ENCODE results near the gene MASTL. TPM values are rescaled to one million over a fixed set of nuclear protein-coding genes. Genes with fewer than 3 reads are reported as not detected.

The MASTL gene
- total RNA-seq: 10 to 100 TPM; 26.2 to 28.1 TPM

DNA sequence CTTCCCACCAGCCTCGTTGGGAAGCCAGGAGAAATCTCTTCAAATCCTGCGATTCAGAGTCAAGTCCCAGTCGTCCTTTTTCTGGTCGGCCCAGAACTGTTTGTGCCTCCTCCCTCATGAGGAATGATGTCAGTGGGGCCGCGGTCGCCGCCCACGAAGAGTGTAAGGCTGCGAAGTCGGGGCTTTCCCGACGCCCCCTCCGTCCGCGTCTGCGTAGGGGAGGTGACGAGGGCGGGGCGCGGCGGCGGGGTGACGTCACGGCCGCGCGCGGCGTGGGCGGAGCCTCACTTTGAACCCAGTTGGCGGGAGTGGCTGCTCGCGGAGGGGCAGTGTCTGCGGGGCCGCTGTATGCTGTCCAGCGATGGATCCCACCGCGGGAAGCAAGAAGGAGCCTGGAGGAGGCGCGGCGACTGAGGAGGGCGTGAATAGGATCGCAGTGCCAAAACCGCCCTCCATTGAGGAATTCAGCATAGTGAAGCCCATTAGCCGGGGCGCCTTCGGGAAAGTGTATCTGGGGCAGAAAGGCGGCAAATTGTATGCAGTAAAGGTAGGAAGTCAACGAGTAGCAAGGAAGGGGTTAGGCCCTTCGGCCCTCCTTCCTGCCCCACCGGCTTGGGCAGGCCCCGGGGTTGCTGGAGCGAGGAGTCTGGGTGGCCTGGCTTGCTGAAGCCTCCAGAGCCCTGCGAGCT, at the start of gene MASTL:
Gene MASTL, plus strand, starts transcription at position 287 of the 689 bp plus-strand sequence. Its CDS starts 75 bp downstream, at position 362.
- CTCF ChIA-PET: interaction anchor here (0.6 to 2.0 kb wide), 8 partner anchors 8 to 374 kb away, joined by 3 to 4 read pairs (median 3); no protein-coding TSS in a partner anchor
- POLR2A ChIA-PET: interaction anchor here (0.7 to 3.1 kb wide), 6 partner anchors 55 to 294 kb away, joined by 3 to 21 read pairs (median 6); partner anchors contain the start of genes ABI1 and ANKRD26

DNA sequence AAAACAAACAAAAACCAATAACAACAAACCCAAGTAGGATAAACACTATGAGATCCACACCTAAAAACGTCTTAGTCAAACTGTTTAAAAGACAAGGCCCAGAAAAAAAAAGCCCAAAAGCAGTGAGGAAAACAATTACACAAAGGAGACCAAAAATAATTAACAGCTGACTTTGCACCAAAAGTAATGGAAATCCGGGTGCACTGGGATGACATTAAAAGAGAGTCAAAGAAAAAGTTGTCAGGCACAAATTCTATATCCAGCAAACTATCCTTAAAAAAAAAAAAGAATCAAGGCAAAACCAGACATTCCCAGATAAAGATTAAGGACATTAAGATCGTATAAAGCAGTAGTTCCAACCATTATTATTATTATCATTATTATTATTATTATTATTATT, 47.0 kb upstream of the MASTL start:
- ChIA-PET POLR2A (no interaction called here), CTCF (interaction anchor here (1.0 to 1.5 kb wide), 3 partner anchors 46 to 382 kb away, joined by 3 to 4 read pairs (median 3); partner anchors contain the start of genes MASTL and YME1L1)

DNA sequence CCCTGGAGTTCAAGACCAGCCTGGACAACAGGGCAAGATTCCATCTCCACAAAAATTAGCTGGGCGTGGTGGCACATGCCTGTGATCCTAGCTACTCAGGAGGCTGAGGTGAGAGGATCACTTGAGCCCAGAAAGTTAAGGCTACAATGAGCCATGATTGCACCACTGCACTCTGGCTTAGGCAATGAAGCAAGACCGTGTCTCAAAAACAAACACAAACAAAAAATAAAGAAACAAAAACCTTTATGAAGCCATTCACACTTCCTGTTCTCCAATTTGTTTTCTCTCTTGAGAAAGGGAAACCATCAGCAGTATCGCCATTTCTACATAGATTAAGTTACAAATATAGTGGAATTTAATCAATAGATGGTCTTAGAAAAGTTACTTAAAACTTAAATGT, 20.8 kb upstream of the MASTL start:
- ChIA-PET CTCF (interaction anchor here (1.0 kb wide), 1 partner anchor 9 kb away, joined by 3 read pairs; no protein-coding TSS in a partner anchor), POLR2A (no interaction called here)

DNA sequence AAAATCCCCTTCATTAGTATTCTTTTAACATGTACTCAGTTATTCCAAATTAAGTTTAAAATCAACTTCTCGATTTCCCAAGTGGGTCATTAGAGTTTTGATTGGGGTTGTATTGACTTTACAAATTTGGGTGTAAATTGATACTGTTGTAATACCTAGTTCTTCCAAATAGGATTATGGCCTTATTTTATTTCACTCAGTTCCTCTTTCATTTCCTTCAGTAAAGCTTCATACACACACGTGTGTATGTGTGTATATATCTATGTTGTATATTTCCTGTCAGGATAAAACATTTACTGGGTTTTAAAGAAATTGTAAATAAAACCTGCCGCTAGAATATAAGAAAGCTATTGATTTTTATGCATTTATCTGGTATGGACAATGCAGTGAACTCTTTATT, 16.9 kb upstream of the MASTL start:
- POLR2A ChIA-PET: no interaction called here
- CTCF ChIA-PET: no interaction called here

DNA sequence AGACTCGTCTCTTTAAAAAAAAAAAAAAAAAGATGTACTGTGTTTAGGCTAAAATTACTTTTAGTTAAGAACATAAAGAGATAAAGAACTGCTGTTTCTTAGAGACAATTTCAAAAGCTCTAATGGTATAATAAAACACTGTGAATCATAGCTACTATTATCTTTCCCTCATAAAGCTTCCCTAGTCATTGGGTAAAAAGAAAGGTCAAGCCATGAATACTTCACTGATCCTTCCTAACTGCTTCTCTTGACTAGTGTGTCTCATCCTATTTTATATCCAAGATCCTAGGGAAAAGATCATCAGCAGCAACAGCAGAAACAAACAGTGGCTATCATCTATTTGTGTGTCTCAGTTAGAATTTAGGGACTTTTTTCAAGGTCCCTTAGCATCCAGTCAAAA, 11.5 kb upstream of the MASTL start:
- CTCF ChIA-PET: interaction anchor here (0.6 to 1.3 kb wide), 3 partner anchors 10 to 18 kb away, joined by 3 read pairs; partner anchors contain the start of gene YME1L1
- POLR2A ChIA-PET: no interaction called here

DNA sequence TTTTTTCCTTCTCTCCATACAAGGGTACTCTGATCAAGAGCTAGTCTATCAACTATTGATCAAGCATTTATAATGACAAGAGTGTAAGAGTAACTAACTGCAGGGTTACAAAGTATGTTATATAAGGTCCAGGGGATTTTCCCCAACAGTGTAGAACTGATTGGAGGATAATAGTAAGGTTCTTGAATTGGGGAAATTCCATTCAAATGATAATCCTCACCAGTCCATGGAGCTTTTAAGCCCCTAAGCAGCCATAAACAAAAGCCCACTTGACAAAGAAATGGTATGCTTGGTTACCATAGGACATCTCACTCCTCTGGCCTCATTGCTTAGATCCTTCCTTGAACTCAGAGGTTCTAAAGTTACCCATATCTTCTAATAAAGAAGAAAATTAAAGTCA, 9.2 kb upstream of the MASTL start:
- POLR2A ChIA-PET: no interaction called here
- CTCF ChIA-PET: no interaction called here

DNA sequence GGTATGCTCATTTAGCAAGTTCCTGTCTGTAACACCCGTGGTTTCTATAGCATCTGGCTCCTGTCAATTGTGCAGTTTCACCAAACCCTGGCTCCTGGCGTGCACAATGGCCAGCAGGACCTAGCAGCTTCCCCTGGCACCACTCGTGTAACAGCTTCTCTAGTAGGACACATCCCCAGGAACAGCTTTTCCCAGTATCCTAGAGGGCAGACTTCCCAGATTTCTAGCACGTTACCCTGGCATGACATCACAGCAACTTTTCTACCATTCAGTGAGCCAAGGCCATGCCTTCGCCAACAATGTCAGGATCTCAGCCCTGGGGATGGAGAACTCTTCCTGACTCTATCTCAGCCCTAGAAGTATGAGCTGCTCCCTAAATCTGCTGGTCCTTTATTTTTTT, 7.5 kb upstream of the MASTL start:
- ChIA-PET POLR2A (no interaction called here), CTCF (no interaction called here)

DNA sequence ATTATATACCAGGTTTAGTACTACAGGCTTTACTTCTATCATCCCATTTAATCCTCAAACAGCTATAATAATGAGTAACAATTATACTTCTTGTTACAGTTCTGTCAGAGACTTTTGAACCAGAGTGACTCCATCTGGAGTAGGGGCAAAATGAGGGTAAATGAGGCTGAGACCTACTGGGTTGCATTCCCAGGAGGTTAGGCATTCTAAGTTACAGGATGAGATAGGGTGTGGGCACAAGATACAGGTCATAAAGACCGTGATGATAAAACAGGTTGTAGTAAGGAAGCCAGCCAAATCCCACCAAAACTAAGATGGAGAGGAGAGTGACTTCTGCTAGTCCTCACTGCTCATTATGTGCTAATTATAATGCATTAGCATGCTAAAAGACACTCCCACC, 4.9 kb upstream of the MASTL start:
- ChIA-PET CTCF (no interaction called here), POLR2A (interaction anchor here (0.7 kb wide), 1 partner anchor 232 kb away, joined by 8 read pairs; no protein-coding TSS in a partner anchor)

DNA sequence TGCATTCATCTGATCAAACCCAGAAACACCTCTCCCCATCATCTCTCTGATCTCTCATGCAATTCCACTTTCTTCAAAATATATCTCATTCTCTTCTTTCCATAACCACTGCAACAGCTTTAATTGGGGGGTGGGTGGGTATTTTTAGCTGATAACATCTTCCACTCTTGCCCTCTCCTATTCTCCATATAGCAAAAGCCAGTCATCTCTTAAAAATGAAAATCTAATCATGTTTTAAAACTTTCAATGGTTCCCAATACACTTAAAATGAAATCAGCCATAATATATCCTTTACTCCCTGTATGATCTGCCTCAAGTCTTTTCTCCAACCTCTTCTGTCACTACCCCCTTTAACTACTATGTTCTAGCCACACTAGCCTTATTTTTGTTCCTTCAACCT, 2.5 kb upstream of the MASTL start:
- POLR2A ChIA-PET: interaction anchor here (0.6 to 3.1 kb wide), 3 partner anchors 43 to 91 kb away, joined by 7 to 18 read pairs (median 8); partner anchors contain the start of gene ANKRD26
- CTCF ChIA-PET: no interaction called here

DNA sequence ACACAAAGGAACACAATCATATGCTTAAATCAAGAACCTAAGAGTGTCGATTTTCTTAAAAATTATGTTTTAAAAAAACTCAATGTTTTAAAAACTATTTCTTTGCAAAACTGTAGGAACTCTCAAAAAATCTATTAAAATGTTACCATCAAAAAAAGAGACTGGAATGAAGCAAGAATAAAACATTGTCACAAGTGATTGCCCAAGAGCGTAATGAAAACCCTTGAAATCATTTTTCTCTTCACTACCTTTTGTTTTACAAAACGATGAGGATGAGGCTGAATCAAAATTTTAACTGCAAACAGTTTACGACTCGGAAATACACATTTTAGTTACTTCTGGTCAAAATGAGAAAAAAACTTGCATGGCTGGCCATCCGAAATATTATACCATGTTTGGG, 1.8 kb upstream of the MASTL start:
- POLR2A ChIA-PET: interaction anchor here (0.6 to 3.1 kb wide), 6 partner anchors 11 to 456 kb away, joined by 3 to 21 read pairs (median 8); partner anchors contain the start of genes ANKRD26 and PDSS1
- CTCF ChIA-PET: interaction anchor here (0.6 to 2.0 kb wide), 4 partner anchors 10 to 1161 kb away, joined by 3 to 4 read pairs (median 3); no protein-coding TSS in a partner anchor

DNA sequence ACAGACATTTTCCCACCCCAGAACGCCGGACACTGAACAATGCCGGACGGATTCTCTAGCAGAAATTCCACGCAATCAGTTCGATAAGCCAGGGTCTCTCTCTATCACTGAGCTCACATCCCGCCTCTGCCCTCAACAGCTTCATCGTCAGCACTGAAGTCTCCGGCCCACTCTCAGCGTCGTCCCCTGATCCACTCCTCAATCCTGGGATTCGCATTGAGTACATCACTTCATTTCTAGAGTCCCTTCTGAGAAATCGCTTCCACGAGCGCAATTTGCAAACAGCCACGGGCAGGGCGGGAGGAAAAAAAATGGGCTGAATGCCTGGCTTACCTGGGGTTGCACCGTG, 1.3 kb upstream of the MASTL start:
- POLR2A ChIA-PET: interaction anchor here (0.5 to 3.1 kb wide), 11 partner anchors 11 to 1412 kb away, joined by 3 to 21 read pairs (median 4); partner anchors contain the start of genes ABI1, ANKRD26, PDSS1 and RAB18
- CTCF ChIA-PET: interaction anchor here (0.6 to 2.0 kb wide), 6 partner anchors 10 to 1160 kb away, joined by 3 to 4 read pairs (median 3); no protein-coding TSS in a partner anchor

DNA sequence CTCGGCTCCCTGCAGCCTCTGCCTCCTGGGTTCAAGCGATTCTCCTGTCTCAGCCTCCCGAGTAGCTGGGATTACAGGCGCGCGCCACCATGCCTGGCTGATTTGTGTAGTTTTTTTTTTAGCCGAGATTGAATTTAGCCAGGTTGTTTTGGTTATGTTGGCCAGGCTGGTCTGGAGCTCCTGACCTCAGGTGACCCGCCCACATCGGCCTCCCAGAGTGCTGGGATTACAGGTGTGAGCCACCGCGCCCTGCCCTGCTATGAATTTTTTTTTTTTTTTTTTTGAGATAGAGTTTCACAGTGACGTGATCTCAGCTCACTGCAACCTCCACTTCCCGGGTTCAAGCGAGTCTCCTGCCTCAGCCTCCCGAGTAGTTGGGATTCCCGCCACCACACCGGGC, 1.4 kb downstream of the MASTL start:
- POLR2A ChIA-PET: interaction anchor here (0.6 kb wide), 3 partner anchors 20 to 70 kb away, joined by 3 read pairs; no protein-coding TSS in a partner anchor
- CTCF ChIA-PET: interaction anchor here (0.6 to 0.7 kb wide), 2 partner anchors 11 to 430 kb away, joined by 3 to 4 read pairs; no protein-coding TSS in a partner anchor

DNA sequence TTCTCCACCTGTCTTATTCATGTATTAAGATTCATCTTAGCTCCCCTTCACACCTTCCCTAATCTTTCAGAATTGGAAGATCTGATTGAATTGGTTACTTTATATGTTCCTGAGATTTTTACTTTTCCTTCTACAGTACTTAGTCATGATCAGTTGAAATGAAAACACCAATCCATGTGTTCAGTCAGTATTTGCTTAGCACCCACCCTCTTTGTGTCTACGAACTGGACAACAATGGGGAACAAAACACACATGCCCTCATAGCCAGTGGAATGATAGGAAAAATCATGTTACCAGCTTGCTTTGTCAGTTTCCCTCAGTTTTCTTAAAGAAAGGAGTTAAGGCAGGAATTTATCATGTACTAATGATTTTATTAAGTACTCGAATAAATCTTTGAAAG, 2.0 kb downstream of the MASTL start:
- ChIA-PET POLR2A (interaction anchor here (0.6 kb wide), 2 partner anchors 40 to 70 kb away, joined by 3 read pairs; no protein-coding TSS in a partner anchor), CTCF (interaction anchor here (0.6 kb wide), 1 partner anchor 12 kb away, joined by 3 read pairs; no protein-coding TSS in a partner anchor)

DNA sequence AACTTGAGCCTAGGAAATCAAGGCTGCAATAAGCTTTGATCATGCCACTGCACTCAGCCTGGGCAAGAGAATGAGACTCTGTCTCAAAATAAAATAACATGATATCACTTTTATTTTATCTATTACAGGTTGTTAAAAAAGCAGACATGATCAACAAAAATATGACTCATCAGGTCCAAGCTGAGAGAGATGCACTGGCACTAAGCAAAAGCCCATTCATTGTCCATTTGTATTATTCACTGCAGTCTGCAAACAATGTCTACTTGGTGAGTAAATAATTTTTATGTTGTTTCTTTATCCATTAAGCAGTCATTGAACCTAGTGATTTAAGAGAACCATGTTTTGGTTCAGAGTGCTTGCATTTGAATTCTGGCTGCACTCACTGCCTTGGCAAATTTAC, 3.3 kb downstream of the MASTL start:
- ChIA-PET CTCF (no interaction called here), POLR2A (no interaction called here)

DNA sequence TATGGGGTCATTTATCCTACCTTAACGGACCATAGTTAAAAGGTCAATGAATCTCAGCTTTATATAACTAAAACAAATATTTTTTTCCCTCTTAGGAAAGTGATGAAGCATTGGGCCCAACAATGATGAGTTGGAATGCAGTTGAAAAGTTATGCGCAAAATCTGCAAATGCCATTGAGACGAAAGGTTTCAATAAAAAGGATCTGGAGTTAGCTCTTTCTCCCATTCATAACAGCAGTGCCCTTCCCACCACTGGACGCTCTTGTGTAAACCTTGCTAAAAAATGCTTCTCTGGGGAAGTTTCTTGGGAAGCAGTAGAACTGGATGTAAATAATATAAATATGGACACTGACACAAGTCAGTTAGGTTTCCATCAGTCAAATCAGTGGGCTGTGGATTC, 14.7 kb downstream of the MASTL start:
- CTCF ChIA-PET: interaction anchor here (0.7 to 1.6 kb wide), 2 partner anchors 29 to 57 kb away, joined by 3 to 9 read pairs; no protein-coding TSS in a partner anchor
- POLR2A ChIA-PET: interaction anchor here (0.5 kb wide), 1 partner anchor 54 kb away, joined by 4 read pairs; no protein-coding TSS in a partner anchor

DNA sequence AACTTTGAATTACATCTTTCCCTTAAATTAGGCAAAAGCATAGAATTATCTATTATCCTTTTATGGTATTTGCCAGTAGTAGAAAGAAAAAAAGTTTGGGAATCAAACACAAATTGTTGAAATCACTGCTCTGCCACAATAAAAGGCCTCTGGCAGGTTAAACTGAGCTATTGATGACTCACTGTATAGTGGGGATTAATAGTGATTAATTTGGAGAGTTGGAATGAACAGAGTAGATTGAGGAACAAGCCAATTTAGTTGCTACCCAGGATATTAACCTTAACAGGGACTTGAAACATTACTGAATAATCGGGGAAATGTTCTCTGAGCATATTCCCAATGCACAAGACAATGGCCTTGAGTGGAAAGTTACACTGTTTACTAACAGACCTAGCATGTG, 33.1 kb downstream of the MASTL start:
- ChIA-PET CTCF (no interaction called here), POLR2A (interaction anchor here (0.7 kb wide), 1 partner anchor 9 kb away, joined by 4 read pairs; no protein-coding TSS in a partner anchor)

DNA sequence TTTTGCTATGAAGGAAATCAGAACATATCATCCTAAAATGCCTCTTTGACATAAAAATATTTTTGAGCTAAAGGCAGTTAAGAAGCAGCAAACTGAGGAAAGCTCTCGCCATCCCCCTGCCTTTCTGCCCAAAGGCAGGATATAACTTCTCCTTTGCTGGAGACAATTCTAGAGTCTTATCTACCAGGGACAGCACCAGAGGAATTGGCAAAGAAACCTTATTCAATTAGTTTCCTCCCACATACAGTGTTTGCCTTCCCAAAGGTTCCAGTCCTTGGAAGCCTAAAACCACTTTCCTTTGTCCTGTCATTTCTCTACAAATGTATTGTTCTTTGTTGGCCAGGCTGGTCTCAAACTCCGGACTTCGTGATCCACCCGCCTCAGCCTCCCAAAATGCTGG, 33.7 kb downstream of the MASTL start:
- CTCF ChIA-PET: no interaction called here
- POLR2A ChIA-PET: no interaction called here

DNA sequence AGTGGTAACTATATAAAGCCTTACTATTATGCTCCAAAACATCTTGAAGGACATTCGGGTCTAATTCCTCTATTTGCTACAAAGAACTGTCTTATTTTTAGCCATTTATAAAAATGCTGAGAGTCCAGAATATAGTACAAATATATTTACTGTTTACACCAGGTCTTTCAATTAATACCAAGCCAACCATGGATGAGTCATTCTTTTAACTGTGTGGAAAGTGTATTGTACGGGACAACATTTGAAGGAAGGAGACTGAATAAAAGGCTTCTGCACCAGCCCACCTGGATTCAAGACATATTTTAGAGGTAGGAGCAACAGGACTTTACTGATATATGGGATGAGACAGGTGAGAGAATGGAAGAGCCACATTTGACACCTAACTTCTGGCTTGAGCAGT, 35.4 kb downstream of the MASTL start:
- CTCF ChIA-PET: no interaction called here
- POLR2A ChIA-PET: no interaction called here

DNA sequence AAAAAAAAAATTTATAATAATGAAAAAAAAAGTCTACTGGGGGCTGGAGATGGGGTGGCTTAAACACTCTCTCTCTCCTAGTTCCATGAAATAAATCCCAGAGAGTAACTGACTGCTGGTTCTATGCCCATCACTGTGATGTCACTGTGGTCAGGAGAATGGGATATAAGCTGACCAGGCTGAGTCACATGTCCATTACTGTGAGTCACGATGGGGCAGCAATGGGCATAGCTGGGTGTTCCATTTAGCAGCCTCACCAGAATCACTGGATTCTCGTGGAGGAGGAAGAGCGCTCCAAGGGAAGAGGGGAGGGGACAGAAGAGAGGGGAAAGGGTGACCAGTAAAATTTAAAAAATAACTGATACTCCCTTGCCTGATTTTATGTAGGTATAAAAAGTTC, 37.1 kb downstream of the MASTL start:
- CTCF ChIA-PET: no interaction called here

DNA sequence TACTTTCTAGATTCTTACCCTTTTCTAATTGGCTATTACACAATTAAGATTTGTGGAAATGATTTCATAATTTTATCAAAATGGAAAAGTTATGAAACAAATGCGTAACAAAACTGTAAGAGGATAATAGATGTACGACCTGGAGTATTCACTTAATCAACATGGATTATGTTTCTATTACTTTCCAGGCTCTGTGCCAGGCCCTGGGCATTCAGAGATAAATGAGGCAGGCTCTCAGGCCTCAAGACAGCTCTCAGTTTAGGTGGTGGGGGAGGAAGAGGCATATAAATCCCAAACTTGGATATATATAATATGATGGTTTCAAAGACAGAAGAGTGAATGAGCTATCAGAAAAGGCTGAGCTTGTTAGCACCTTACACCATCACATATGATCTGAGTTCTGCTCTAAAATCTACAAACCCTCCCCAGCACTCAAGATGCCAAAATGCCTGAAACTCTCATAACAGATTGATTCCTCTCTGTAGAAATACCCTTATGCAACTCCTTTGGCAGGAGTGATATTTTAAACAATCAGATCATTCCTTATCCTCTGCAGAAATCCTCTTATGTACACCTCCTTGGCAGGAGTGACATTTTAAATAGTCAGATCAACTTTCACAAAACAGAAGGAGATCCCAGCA, 42.9 kb downstream of the MASTL start:
- POLR2A ChIA-PET: no interaction called here
- CTCF ChIA-PET: interaction anchor here (1.2 kb wide), 1 partner anchor 26 kb away, joined by 3 read pairs; no protein-coding TSS in a partner anchor

More for the DNA sequence above, 37.1 kb downstream of the MASTL start:
- POLR2A ChIA-PET: no interaction called here
